DMS 273 treated with DMSO at 0.1 percent for 48 hours (cell line): ENCODE data around the gene C9orf78.

ENCODE experiments used
- DNase-seq: peaks from one replicate; lab custom pipeline; 2025; lab: John Stamatoyannopoulos, UW

The C9orf78 gene

DNA sequence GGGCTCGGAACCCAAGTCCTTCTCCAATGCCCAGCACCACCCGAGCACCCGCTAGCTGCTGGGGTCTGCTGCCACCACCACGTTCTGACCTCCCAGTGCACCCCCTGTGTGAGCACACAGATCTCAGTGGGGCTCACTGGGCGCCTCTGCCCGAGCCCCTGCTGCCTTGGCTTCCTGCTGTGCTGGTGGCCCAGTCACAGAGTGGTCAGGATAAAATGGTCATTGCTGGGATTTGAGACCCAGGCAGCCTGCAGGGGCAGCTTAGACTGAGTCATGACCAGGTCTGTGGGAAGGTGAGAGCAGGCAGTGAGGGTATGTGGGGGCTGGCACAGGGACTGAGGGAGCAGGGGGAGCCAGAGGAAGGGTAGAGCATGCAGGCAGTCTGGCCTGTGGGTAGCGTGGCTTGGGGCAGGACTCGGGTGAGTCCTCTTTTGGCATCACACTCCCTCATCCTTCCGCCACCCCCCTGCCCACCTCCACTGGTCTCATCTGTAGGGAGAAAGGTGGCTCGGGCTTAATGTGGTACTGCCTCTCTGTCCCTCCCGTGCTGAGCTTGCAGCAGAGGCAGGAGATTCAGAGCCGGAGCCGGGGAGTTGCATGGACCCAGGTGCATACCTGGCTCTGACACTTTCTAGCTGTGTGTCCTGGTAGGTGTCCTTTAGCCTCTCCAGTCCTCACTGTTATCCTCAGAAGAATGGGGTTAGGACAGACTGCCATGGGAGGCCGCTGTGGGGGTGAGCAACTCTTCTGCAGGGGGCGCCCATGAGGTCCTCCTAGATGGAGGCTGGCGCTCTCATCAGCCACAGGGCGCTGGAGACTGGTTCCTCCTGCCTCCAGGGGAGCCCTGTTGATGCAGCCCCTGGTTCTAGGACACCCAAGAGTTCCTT lies 32.3 kb upstream of the C9orf78 start:
- DNase-seq, result no peak

DNA sequence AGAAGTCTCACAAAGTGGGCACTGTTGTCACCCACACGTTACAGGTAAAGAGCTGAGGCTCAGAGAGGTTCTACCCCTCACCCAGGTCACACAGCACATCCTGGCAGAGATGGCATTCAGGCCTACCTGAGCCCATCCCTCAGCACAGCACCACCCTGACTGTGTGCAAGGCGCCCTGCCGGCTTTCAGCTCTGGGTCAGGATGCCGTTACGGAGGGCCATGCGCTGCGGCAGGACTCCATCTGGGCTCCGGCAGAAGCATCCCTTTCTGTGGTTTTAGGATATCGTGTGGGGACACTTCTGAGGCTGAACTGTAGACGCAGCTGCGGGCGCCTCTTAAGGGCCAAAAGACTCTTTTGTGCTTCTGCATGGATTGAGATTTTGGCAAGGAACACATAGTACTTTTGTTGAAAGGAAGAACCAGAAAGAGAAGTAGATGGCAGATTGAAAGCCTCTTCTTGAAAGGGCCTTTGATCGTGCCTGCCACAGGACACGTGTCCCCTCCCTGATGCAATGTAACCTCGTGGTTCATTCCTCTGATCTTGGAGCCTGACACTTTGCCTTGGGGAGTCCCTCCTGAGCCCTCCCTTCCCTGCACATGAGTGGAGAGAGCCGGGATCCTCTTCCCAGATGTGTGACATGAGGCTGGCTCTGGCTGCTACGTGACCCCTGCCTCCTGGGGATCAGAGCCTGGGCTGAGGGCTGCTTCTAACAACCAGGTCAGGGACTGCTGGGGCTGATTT lies 31.5 kb upstream of the C9orf78 start:
- no peak for DNase-seq

DNA sequence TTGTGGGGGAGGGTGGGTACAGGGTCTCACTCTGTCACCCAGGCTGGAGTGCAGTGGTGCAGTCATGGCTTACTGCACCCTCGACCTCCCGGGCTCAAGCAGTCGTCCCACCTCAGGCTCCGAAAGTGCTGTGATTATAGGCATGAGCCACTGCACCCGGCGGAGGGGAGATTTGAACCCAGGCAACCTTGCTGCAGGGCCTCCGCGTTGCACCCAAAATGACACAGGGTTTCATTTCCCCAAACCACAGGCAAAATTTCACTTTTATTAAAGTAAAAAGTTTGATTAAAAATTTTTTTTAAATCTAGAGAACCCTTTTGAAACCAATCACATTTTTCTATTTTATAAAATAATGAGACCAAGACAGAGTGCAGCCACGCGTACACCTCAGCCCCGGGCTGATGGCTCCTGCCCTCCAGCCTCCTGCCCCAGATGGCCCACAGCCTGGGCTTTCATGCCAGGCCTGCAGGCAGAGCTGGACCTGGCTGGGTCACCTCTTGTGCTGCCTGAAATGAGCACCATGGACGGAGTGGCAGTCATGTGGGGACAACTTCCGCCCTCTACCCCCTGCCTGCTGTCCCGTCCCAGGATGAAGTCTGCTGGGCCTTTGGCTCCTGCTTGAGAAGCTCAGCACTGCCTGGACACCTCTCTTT lies 30.7 kb upstream of the C9orf78 start:
- DNase-seq, result no peak

GRCh38 chr9:129864991-129865647 lies 30.0 kb upstream of the C9orf78 start:
- DNase-seq, result no peak

DNA sequence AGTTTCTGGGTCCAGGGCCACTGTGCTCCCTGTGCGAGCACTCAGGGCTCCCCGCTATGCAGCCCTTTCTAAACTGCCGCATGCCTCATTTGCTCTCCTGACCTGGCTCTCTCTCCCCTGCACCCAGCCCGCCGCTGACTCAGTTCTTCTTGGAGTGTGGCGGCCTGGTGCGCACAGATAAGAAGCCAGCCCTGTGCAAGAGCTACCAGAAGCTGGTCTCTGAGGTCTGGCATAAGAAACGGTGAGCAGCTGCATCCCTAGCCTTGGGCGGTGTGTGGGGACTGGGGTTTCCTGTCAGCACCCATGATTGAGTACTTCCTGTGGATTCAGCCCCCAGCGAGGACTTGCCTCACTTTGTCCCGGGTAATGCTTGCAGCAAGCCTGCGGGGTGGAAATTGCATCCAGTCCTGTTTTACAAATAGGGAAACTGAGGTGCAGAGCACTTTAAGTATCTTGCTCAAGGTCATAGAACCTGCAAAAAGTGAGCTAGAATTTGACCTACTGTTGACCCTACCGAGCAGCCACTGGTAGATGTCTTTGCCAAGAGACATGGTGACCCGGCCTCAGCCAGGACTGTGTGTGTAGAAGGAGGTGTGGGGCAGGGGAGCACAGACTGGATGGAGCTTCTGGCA lies 28.1 kb upstream of the C9orf78 start:
- DNase-seq, result no peak

DNA sequence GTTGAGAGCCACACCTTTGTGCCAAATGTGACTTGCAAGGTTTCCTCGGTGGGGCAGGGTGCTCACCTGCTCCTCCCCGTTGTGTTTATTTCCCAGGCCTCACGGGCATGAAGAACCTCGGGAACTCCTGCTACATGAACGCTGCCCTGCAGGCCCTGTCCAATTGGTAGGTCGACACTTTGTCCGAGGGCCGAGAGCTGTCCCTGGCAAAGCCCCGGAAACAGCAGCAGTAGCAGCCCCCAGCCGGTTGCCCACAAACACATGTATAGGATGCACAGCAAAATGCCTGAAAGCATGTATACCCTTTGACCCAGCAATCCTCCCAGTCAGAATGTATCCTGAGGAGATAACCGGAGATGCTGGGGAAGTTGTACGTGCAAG lies 26.4 kb upstream of the C9orf78 start:
- DNase-seq, result no peak

GRCh38 chr9:129860653-129861446 lies 25.8 kb upstream of the C9orf78 start:
- no peak for DNase-seq

DNA sequence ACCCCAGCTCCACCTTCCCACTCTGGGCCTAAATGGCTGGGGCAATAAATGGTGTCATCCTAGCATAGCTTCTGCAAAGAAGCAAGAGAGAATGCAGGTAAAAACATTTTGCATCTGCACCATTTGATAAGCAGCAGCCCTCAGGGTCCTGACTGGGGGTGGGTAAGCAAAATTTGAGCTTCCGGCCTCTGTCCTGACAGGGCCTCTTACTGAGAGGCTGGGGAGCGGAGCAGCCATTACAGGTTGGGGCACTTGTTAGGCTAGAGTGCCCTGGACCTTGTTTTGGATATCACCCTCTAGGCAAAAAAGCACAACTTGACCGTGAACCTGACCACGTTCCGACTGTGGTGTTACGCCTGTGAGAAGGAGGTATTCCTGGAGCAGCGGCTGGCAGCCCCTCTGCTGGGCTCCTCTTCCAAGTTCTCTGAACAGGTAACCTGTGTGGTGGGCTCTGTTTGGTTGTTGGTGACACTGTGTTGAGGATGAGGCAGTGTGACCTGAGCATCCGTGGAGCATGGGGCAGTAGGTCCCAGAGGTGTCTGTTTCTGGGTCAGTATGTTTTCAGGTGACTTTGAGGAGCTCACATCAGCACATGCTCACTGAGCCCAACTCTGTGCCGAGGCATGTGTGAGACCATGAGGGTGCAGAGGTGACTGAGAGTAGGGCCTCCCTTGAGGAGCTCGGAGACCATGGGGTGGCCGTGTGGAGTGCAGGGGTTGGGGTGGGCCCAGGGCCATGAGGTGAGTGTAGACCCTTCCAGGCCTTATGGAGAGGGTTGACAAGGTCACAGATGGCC lies 23.3 kb upstream of the C9orf78 start:
- DNase-seq, result no peak

DNA sequence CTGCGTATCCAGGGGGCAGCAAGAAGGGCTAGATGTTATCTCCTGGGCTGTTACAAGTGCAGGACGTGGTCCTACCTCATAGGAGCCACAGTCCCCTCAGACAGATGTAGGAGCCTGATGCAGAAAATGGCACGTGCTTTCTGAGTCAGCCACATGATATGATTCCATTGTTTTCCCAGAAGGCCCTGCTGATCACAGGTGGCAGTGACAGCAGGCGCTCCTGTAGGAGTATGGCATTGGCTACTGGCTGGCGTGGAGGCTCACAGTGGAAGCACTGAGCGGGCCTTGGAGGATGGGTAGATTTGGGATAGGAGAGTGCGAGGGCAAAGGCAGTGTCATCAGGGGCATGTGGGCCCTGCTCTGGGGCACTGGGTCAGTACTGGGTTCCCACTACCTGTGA lies 22.1 kb upstream of the C9orf78 start:
- DNase-seq, result no peak

- no peak for DNase-seq
These were observed 19.6 kb upstream of the C9orf78 start for GRCh38 chr9:129854588-129855110.

DNA sequence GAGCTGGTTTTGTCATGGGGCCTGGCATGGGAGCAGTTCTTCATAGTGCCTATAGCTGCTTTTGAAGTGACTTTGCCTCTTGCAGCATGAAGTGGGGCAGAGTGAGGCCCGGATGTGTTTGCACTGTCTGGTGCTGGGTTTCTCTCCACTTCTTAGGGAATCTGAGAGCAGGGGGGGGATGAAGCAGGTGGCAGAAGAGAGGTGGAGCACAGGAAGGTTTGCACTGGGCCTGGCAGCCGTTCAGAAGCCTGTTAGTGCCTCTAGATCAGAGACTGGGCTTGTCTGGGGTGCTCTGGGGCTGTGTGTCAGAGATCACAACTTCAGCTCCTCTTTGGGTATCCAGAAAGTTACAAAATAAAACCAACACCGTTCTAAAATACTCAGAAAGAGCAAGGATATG lies 18.5 kb upstream of the C9orf78 start:
- no peak for DNase-seq

DNA sequence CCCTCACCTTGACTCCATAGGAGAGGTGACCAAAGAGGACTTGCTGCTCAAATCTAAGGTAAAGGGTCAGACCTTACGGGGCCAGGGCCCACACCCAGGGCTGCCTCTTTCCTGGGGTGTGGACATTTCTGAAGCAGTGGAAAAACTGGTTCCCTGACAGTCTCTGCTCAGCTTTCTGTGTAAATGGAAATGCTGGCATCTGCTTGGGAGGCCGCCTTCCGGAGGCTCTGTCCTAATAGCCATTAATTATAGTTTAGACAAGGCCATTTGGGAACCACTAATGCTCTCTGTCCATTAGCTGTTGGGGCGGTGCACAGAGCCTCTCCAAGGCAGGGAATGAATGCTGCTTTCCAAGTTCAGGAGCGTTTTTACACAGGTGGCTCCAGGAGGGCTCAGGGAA lies 17.5 kb upstream of the C9orf78 start:
- DNase-seq, result no peak

DNA sequence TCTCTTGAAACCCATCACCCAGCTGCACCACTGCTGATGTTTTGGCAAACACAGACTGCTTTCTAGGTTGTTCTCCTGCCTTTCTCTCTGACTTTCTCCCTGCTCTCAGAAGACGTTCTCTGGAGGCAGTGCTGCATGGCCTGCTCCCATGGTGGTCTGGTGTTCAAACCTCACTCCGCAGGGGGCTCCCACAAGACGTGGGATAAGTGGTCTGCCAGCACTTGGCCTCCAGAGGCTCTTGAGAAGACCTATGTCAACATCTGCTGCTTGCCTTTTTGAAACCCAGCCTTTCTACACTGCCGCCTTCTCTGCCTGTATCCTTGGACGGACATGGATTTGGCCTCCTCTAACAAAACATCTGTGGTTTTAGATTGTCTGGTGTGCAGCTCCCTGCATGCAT lies 16.7 kb upstream of the C9orf78 start:
- DNase-seq, result no peak

- DNase-seq, result no peak
These were observed 15.9 kb upstream of the C9orf78 start for GRCh38 chr9:129850821-129851550.

- DNase-seq, result no peak
These were observed 14.8 kb upstream of the C9orf78 start for GRCh38 chr9:129849901-129850300.

- no peak for DNase-seq
These were observed 13.8 kb upstream of the C9orf78 start for GRCh38 chr9:129848712-129849441.

GRCh38 chr9:129845373-129845772 lies 10.3 kb upstream of the C9orf78 start:
- no peak for DNase-seq

GRCh38 chr9:129841071-129841470 lies 6.0 kb upstream of the C9orf78 start:
- no peak for DNase-seq

- DNase-seq, result no peak
These were observed 5.0 kb upstream of the C9orf78 start for GRCh38 chr9:129840034-129840433.
